A673 (cell line): ENCODE data around the gene C16orf96. TPM values are rescaled to one million over a fixed set of nuclear protein-coding genes. Genes with fewer than 3 reads are reported as not detected.

Source experiments
- BruUV-seq: library from RNA; stranded (reverse); fragments of 400-500 nt; replicated peaks from 2 replicates; lab custom pipeline; 2021; lab: Mats Ljungman, UMichigan
- CTCF ChIA-PET: fragments of 300-600 bp; sonication (Branson Sonifier 250); formaldehyde crosslinking; loops from one replicate; lab custom pipeline; 2022; ENCODE audit warnings: antibody characterized with exemption; lab: Charles Lee
- POLR2A ChIA-PET: fragments of 300-600 bp; sonication (Branson Sonifier 250); formaldehyde crosslinking; loops from one replicate; lab custom pipeline; 2022; ENCODE audit warnings: antibody characterized with exemption; ENCODE audit not compliant: low non-redundant PET; lab: Charles Lee
- DNase-seq: peaks from one replicate; pipeline ENCODE4 v3.0.0-alpha.2; 2015; ENCODE audit warnings: low spot score
- H3K27ac ChIP-seq: fragments of 200-600 bp; sonication (generic); 2 replicates; pipeline ENCODE4 v1.5.1; 2016; ENCODE audit warnings: mixed run types, low read depth, mild to moderate bottlenecking, mixed read lengths, antibody characterized with exemption, low read length; ENCODE audit not compliant: poor library complexity, severe bottlenecking
- H3K27me3 ChIP-seq: fragments of 200-600 bp; sonication (generic); replicated peaks from 2 replicates; pipeline ENCODE4 v1.6.1; 2017; ENCODE audit warnings: mixed run types, low read depth, mild to moderate bottlenecking, mixed read lengths, antibody characterized with exemption, low read length; ENCODE audit not compliant: insufficient read depth, poor library complexity
- H3K36me3 ChIP-seq: fragments of 200-600 bp; sonication (generic); 2 replicates; pipeline ENCODE4 v1.6.1; 2016; ENCODE audit warnings: mixed run types, mild to moderate bottlenecking, mixed read lengths, antibody characterized with exemption, low read length; ENCODE audit not compliant: insufficient read depth, poor library complexity, severe bottlenecking
- H3K4me1 ChIP-seq: fragments of 200-600 bp; sonication (generic); 2 replicates; pipeline ENCODE4 v1.6.1; 2017; ENCODE audit warnings: mixed run types, mild to moderate bottlenecking, mixed read lengths, antibody characterized with exemption, low read length; ENCODE audit not compliant: insufficient read depth, poor library complexity, severe bottlenecking
- H3K4me3 ChIP-seq: fragments of 200-600 bp; sonication (generic); 2 replicates; pipeline ENCODE4 v1.5.1; 2016; ENCODE audit warnings: low read depth, mixed run types, mild to moderate bottlenecking, mixed read lengths, low read length; ENCODE audit not compliant: poor library complexity, severe bottlenecking
- H3K9me3 ChIP-seq: fragments of 200-600 bp; sonication (generic); 2 replicates; pipeline ENCODE4 v1.6.1; 2016; ENCODE audit warnings: mixed run types, low read depth, mild to moderate bottlenecking, mixed read lengths, antibody characterized with exemption, low read length; ENCODE audit not compliant: poor library complexity, severe bottlenecking
- EZH2 ChIP-seq: fragments of 200-600 bp; sonication (generic); IDR thresholded peaks from 2 replicates; pipeline ENCODE4 v1.6.1; 2017; ENCODE audit warnings: borderline replicate concordance, low read depth, mild to moderate bottlenecking, mixed read lengths, antibody characterized with exemption, low read length; ENCODE audit not compliant: poor library complexity, severe bottlenecking
- intact Hi-C: fragments of 100-400 bp; cut with micrococcal nuclease; formaldehyde crosslinking; loops from one replicate; pipeline ENCODE4 v1.10.0; 2022; ENCODE audit not compliant: unreplicated experiment
- total RNA-seq: library from RNA; stranded (reverse); gene quantifications from 2 replicates; pipeline ENCODE4 v1.2.3, GENCODE V29; 2021
- TF ChIP-seq, protein P1 (sequence below): fragments of 300-800, 200-600 bp; sonication (generic); conservative IDR thresholded peaks from 2 replicates; pipeline ENCODE4 v1.5.1; 2017; ENCODE audit warnings: low read depth, mild to moderate bottlenecking, antibody characterized with exemption, low read length, moderate library complexity, mixed read lengths

The C16orf96 gene
- total RNA-seq, 1 experiment from 2014 or later: not detected

DNA sequence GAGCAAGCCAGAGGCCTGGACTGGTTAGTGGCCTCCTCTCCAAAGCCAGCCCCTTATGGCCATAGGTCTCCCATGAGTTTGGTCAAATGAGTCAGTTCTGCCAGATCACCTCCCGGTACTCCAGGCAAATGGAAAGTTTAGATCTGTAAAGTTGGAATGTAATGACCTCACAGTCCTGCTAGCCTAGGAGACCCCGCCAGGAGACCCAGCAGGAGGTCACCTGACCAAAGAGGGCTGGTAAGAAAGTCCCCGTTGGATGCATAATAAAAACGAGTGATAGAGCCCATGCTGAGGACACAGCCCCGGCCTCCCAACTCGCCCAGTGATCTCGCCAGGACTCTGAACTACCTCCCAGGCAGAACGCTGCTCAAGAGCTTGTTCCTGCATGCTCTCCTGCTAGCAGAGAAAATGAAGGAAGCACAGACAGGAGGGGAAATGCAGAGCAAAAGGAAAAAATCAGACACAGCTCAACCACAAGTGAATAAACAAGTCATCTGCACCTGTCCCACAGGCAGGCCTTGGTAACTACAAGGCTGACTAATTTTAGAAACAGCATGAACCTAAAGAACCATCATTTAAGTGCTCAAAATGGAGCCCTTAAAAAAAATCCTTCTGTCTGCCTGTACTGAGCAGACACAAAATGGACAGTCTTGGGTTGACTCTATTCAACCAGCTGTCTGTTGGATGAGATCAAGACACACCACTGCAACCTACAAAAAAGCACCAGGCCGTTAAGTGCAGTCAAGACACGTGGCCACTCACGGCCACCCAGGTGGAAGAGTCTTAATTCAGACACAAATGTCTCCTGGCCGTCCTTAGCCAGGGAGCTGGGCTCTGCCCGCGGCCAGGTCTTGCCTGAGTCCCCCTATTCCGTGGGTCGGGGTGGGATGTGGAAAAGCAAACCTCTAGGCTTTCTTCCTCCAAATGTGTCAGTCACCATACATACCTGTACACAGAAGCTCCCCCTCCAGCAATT, 26.8 kb upstream of the C16orf96 start:
- no peak for DNase-seq

DNA sequence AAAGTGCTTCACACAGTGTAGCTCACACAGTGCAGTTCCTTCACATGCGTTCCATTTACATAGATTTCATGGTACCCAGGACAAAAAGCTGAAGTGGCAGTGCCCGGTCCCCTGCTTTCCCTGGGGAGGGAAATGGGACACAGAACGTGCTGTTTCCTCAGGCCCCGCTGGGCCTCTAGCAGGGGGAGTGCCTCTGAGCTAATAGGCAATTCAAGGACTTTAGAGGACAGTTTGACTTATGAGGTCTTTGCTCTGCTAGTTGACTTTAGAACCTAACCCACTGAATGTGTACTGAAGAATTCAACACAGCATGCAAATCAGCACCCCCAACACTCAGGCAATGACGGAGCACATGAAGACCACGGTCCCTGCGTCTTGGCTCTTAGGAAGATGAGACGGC, 24.3 kb upstream of the C16orf96 start:
- TF ChIP-seq, protein P1, sequence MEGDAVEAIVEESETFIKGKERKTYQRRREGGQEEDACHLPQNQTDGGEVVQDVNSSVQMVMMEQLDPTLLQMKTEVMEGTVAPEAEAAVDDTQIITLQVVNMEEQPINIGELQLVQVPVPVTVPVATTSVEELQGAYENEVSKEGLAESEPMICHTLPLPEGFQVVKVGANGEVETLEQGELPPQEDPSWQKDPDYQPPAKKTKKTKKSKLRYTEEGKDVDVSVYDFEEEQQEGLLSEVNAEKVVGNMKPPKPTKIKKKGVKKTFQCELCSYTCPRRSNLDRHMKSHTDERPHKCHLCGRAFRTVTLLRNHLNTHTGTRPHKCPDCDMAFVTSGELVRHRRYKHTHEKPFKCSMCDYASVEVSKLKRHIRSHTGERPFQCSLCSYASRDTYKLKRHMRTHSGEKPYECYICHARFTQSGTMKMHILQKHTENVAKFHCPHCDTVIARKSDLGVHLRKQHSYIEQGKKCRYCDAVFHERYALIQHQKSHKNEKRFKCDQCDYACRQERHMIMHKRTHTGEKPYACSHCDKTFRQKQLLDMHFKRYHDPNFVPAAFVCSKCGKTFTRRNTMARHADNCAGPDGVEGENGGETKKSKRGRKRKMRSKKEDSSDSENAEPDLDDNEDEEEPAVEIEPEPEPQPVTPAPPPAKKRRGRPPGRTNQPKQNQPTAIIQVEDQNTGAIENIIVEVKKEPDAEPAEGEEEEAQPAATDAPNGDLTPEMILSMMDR: no peak
- TF ChIP-seq EZH2: no peak
- no TSS peak for BruUV-seq
- ChIA-PET POLR2A (no interaction called here), CTCF (no interaction called here)
- Histone ChIP-seq H3K9me3 (no peaks in the 10 kb centered on the region), H3K27me3 (no peaks in the 10 kb centered on the region), H3K4me3 (no peak overlapping the region), H3K36me3 (no peaks in the 10 kb centered on the region), H3K27ac (no peak overlapping the region), H3K4me1 (no peaks in the 10 kb centered on the region)
- DNase-seq: no peak
- intact Hi-C loops: no loop called here

More for the DNA sequence above, 26.8 kb upstream of the C16orf96 start:
- H3K27me3 ChIP-seq: no peaks in the 10 kb centered on the region
- H3K27ac ChIP-seq: no peak overlapping the region
- intact Hi-C loops: no loop called here
- H3K4me3 ChIP-seq: no peak overlapping the region
- H3K9me3 ChIP-seq: no peaks in the 10 kb centered on the region
- TF ChIP-seq, protein P1: no peak
- TF ChIP-seq EZH2: no peak
- POLR2A ChIA-PET: no interaction called here
- BruUV-seq: no TSS peak
- H3K36me3 ChIP-seq: no peaks in the 10 kb centered on the region
- CTCF ChIA-PET: no interaction called here
- no peaks in the 10 kb centered on the region for H3K4me1 ChIP-seq

DNA sequence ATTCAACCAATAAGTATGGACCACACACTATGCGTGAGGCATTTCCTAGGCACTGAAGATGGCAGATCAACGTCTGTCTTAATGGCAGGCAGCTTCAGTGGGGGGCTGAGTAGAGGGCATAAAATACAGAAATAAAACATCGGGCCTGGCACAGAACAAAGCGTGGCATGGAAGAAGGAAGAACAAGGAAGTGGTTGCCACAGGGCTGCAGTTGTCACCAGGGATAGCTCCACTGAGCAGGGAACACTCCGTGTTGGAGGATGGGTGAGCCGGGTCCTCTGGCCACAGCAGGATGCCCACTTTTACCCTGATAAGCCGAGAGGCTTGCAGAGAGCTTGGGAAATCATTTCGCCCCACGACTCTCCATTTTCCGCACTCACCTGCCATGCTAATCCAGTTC, 23.9 kb upstream of the C16orf96 start:
- Histone ChIP-seq H3K4me1 (no peaks in the 10 kb centered on the region), H3K4me3 (no peak overlapping the region), H3K27me3 (no peaks in the 10 kb centered on the region), H3K36me3 (no peaks in the 10 kb centered on the region), H3K9me3 (no peaks in the 10 kb centered on the region), H3K27ac (no peak overlapping the region)
- BruUV-seq: no TSS peak
- CTCF ChIA-PET: no interaction called here
- DNase-seq: no peak
- intact Hi-C loops: no loop called here
- POLR2A ChIA-PET: no interaction called here
- no peak for TF ChIP-seq EZH2
- TF ChIP-seq, protein P1: no peak
